Stimulated activated naive CD4-positive, alpha-beta T cell treated with Interleukin-2 at 50 U/mL for 16 hours (primary cell): ENCODE measurements around the gene SCN8A.
"Not testable (repeated sequence)": the region's sequence is repeated elsewhere in the genome, so short reads cannot be mapped to it uniquely, and the experiment has no call there.

Experiments used
- DNase-seq: peaks from one replicate; lab custom pipeline; 2025; lab: John Stamatoyannopoulos, UW

SCN8A gene

GRCh38 chr12:51591016-51591901, at the start of gene SCN8A:
SCN8A (plus strand) TSS chr12:51591233; CDS start chr12:51662818, 71,585 bp downstream.
- DNase-seq: peak; percentile 40

GRCh38 chr12:51546097-51546496, 44.9 kb upstream of the SCN8A start:
- DNase-seq: no peak

DNA sequence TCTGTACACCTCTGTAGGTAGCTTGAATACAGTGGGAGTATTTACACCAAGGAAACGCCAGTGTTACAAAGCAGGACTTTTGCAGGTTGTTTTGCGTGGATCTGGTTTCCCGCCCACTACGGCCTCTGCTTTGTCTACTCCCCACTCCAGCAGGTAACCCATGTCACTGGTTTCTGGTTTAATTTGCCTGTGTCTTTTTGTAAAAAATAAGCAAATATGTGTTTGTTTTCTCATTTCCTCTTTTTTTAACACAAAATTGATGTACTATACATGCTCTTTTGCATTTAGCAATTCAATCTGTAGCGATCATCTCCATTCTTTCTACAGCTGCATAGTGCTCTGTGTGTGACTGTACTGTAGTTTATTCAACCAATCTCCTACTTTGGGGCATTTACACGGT, 43.4 kb upstream of the SCN8A start:
- DNase-seq: no peak

- no peak for DNase-seq
These were observed 42.8 kb upstream of the SCN8A start for GRCh38 chr12:51548241-51548640.

DNA sequence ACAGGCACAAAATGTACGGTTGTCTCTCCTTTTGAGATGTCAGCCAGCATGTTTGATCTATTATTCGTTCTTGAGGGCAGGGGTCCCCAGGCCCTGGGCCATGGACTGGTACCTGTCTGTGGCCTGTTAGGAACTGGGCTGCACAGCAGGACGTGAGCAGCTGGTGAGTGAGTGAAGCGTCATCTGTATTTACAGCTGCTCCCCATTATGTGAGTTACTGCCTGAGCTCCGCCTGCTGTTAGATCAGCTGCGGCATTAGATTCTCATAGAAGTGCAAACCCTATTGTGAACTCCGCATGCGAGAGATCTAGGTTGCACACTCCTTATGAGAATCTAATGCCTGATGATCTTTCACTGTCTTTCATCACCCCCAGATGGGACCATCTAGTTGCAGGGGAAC, 41.4 kb upstream of the SCN8A start:
- no peak for DNase-seq

DNA sequence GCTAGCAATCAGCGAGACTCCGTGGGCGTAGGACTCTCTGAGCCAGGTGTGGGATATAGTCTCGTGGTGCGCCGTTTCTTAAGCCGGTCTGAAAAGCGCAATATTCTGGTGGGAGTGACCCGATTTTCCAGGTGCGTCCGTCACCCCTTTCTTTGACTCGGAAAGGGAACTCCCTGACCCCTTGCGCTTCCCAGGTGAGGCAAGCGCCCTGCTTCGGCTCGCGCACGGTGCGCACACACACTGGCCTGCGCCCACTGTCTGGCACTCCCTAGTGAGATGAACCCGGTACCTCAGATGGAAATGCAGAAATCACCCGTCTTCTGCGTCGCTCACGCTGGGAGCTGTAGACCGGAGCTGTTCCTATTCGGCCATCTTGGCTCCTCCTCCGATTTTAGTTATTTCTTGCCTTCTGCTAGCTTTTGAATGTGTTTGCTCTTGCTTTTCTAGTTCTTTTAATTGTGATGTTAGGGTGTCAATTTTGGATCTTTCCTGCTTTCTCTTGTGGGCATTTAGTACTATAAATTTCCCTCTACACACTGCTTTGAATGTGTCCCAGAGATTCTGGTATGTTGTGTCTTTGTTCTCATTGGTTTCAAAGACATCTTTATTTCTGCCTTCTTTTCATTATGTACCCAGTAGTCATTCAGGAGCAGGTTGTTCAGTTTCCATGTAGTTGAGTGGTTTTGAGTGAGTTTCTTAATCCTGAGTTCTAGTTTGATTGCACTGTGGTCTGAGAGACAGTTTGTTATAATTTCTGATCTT, 22.6 kb upstream of the SCN8A start:
- DNase-seq: not testable (repeated sequence)

DNA sequence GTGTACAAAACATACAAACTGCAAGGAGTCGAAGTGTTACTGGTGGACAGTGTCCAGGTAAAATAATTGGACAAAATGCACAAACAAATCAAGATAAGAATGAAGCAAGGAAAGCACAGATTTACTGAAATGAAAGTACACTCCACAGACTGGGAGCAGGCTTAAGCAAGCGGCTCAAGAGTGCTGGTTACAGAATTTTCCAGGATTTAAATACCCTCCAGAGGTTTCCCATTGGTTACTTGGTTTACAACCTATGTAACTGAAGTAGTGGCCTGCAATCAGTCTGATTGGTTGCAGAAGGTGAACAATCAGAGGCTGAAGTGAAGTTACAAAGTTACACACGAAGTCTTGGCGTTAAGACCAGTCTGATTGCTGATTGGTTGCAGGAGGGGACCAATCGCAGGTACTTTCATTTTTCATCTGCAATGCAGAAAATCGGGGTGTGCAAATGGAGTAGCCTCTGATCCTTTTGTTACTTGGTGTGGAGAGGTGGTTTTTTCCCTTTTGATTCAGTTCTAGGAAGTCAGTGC, 11.6 kb upstream of the SCN8A start:
- no peak for DNase-seq

DNA sequence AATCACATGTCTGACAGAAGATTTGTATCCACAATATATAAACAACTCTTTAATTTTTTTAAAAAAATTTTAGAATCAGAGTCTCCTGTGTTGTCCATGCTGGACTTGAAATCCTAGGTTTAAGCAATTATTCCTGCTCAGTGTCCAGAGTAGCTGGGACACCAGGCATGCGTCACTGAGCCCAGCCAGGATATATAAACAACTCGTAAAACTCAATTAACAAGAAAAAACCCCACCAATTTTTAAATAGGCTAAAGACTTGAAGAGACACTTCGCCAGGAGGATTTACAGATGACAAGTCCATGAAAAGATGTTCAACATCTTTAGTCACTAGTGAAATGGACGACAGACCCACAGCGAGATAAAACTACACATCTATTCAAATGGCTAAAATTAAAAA, 2.0 kb upstream of the SCN8A start:
- DNase-seq: no peak

- DNase-seq: no peak
These were observed 1.4 kb upstream of the SCN8A start for GRCh38 chr12:51589557-51590176.

DNA sequence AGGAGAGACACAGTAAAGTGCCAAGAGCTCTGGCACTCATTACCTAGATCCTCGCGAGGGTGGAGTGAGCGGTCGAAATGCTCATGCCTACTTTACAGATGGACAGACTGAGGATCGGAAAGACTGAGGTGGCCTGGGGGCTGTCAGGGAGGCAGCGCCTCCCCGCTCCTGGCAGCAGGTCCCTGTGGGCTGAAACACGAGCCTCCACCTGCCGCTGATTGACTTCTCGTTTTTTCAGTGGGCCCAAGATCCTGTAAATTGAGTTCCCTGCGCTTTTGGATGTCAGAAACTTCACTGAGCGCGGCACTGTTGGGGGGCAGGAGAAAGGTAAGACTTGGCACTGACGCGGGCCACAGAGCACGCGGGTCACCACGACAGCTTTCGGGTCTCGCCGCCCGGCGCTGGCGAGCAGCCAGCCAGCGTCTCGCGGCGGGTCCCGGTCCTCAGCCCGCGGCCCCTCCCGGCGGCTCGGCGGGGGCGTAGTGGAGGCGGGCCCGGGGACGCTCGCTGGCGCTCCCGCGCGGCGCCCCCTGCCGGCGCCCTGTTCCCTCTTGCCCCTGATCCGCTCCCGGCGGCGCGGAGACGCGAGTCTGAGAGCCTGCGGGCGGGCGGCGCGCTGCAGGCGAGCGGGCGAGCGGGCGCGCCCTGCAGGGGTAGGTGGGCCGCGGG, 552 bp upstream of the SCN8A start:
- DNase-seq: peak; percentile 66

DNA sequence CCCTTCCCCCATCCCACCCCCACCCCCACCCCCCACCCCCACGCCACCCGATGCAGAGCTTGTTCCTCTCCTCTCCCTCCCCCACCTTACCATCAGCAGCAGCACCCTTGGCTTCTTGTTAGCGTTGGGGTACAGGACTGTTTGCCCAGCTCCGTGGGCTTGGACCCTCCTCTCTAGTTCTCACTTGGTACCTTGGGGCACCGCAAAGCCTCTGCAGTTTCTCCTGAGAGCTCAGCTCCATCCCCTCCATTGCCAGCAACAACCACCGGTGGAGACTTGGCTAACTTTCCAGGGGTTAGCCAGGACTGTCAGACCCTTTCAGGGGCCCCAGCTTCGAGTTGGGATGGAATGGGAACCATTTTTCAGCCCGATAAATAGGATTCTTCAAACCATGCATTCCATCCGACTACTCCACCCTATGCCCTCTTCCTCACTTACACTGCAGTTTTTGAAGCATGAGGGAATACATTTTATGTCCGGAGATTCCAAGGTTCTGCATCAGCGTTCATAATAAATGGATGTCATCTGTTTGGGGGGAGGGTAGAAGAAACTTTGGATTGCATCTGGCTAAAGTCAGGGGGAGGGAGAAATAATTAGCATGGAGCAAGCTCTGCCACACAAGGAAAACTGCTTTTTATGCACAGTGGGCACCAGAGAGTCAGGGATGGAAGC, 1.1 kb downstream of the SCN8A start:
- no peak for DNase-seq

DNA sequence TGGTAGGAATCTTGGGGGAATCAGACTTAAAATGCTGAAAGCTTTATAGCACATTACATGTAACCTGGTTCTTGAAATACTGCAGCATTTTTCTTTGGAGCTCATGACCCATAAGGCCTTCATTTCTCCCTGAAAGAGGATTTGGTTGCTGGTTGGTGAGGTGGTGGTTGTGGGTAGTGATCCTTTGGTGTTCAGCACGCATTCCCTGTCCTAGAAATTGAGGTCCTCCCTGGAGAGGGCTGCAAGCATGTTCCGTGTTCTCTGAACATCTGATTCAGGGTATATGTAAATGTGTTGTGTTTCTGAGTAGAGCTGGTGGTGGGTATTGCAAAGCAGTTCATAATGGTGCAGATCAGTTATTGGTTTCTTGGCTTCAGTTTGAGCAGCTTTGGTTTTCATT, 2.0 kb downstream of the SCN8A start:
- no peak for DNase-seq

DNA sequence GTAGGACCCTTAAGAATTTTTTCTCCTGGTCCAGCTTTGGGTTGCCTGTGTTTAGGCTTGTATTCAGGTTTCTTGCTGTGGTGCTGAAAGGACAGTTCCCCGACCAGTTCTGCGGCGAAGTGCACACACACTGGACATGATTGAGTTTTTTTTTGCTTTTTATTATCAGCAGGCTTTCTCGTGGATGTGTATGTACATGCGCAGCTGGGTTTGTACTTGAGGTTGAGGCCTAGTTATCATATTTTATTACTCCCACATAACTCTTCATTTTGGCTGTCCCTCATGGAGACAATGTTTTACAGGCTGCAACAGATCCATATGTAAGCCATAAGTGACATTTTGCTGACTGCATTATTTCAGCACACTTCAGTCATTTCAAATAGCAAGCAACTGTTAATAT, 2.5 kb downstream of the SCN8A start:
- DNase-seq: no peak

- DNase-seq: no peak
These were observed 7.1 kb downstream of the SCN8A start for GRCh38 chr12:51598156-51598555.

- no peak for DNase-seq
These were observed 9.7 kb downstream of the SCN8A start for GRCh38 chr12:51600721-51601120.

DNA sequence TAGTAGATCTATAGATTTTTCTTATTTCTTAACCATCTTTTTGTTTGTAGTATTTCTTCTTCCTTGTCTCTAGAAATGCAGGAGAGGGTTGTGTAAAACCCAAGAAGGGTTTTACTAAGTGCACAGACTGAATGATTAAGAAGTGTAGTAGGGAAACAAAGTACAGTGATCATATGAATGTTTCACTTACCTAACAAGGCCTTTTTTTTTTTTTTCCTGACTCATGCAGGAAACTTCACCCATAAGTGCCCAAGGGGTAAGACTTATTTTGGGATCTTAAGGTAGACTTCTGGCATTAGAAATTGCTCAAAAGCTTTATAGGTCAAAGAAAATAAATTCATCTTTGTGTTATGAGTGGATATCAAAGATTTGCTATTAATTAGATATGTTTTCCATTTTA, 10.2 kb downstream of the SCN8A start:
- DNase-seq: no peak

DNA sequence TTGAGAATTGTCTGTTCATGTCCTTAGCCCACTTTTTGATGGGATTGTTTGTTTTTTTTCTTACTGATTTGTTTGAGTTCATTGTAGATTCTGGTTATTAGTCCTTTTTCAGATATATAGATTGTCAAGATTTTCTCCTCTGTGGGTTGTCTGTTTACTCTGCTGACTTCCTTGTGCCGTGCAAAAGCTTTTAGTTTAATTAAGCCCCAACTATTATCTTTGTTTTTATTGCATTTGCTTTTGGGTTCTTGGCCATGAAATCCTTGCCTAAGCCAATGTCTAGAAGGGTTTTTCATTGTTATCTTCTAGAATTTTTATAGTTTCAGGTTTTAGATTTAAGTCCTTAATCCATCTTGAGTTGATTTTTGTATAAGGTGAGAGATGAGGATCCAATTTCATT, 14.9 kb downstream of the SCN8A start:
- not testable (repeated sequence) for DNase-seq

DNA sequence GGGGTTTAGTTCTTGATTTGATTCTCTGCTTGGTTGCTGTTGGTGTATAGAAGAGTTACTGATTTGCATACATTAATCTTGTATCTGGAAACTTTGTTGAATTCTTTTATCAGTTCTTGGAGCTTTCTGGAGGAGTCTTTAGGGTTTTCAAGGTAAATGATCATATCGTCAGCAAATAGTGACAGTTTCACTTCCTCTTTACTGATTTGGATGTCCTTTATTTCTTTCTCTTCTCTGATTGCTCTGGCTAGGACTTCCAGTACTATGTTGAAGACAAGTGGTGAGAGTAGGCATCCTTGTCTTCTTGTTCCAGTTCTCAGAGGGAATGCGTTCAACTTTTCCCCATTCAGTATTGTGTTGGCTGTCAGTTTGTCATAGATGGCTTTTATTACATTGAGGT, 16.2 kb downstream of the SCN8A start:
- not testable (repeated sequence) for DNase-seq

- DNase-seq: no peak
These were observed 29.4 kb downstream of the SCN8A start for GRCh38 chr12:51620448-51620847.

DNA sequence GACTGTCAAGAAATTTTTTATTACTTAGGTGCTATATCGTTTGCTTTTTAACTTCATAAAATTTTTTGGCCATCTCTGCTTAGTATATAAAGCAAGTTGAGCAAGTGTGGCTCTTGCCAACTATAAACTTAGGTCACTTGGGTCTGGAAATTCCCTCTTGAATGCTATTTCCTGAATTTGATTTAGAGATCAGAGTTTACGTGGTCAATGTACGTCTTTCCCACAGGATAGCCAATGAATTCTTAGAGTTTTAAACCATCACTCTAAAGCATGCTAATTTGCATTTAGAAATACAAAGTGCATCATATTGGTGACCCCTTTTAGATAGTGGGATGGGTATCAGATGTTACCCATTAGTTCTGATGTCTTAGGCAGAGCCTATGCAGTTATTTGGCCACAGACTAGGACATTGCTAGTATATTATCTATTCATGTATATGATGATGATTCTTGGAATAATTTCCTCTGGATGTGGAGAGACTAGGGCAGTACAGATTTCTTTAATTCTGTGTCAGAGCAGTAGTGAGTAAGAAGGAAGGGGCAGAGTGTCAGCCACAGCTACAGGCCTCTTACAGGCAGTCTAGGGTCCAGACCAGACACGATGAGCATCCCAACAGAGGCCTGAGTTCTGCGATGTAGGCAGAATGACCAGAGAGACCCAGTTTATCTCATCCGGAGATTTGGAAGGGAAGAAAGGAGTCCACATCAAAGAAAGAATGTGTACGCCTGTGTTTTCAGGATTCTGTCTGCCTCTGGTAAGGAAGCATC, 30.3 kb downstream of the SCN8A start:
- no peak for DNase-seq

DNA sequence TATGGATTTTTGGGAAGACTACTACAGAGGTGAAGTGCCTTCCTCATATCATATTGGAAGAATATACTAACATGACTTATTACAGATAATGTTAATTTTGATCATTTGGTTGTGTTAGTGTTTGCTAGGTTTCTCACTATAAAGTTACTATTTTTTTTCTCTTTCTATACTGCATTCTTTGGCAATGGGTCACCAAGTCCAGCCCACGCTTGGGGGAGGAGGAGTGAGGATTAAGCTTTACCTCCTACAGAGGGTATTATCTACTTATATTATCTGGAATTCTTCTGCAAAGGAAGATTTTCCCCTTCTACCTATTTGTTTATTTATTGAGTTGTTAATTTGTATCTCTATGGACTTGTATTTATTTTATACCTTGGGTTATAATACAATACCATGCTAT, 31.5 kb downstream of the SCN8A start:
- no peak for DNase-seq
